ENCODE measurements around the gene AHR. TPM values are rescaled to one million over a fixed set of nuclear protein-coding genes. Genes with fewer than 3 reads are reported as not detected.
A peak's percentile ranks its signal among the peaks of the same experiment; 100 is the strongest.

AHR gene
- total RNA-seq, 5 donors from 2014 or later (not counting 1 experiment from before 2014, with no cell fraction given): 40.2 to 76.4 (median 52.5) TPM

DNA sequence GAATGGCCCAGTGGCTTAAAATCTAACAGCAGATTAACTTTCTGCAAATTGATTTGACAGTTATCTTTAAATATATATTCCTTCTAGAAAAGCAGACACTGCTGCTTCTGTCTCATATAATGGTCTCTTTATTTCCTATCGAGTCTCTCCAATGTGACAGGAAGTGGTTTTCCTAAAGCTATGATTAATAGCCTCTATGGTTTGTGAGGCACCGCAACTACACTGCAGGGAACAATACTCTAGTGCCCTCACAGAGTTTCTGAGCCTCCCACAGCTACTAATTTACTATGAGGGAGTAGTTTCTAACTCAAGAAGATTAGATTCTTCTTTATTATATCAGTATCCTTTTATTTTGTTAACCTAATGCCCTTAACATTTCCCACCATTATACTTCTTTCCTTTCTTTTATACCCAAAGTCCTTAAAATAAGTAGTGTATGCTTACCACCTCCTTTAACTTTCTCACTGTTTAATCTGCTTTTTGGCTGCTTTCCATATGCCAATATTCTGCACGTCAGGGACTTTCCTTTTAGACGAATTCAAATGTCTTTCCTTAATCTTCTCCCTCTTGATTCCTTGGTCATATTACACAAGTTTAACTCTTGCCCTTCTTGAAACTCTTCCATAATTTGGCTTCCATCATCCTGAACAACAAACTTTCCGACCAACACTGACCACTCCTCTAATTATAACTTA is 23.8 kb upstream of the AHR start:
- peaks cover 11% of the 10 kb centered on the region for H3K36me3 Mint-ChIP-seq
- ATAC-seq (replicated peaks in 1 of 4) (peak; percentile 43 to 63 (median 56)), DNase-seq (no peak)
- Histone ChIP-seq H3K4me1 (ENCODE audit: control insufficient read depth in 1 of 2, extremely low read depth in 1 of 2, insufficient read depth in 2 of 2, low read length in 2 of 2) (peaks cover 0 to 4% of the 10 kb centered on the region in 2 experiments), H3K9me3 (peaks cover 1% of the 10 kb centered on the region), H3K27me3 (replicated peaks in 1 of 2; ENCODE audit: control insufficient read depth in 2 of 2, extremely low read depth in 1 of 2, insufficient read depth in 2 of 2, low read length in 1 of 2) (no peaks in the 10 kb centered on the region), H3K36me3 (ENCODE audit: control insufficient read depth in 2 of 2, extremely low read depth in 1 of 2, insufficient read depth in 1 of 2, low read length in 1 of 2) (no peaks in the 10 kb centered on the region), H3K4me3 (ENCODE audit: control insufficient read depth in 1 of 2, extremely low read depth in 1 of 2, low read length in 1 of 2) (no peak overlapping the region), H3K27ac (ENCODE audit: low read length) (no peak overlapping the region)
- ChIA-PET CTCF (no interaction called here), POLR2A (no interaction called here)
- no peak overlapping the region for H3K4me3 Mint-ChIP-seq
- H3K27ac Mint-ChIP-seq: no peak overlapping the region
- 56% methylated on average over 3 of the region's 5 CpGs for WGBS (ENCODE audit: insufficient coverage)
- H3K9me3 Mint-ChIP-seq: peaks cover 3 to 17% (median 8%) of the 10 kb centered on the region in 3 donors
- H3K27me3 Mint-ChIP-seq: no peaks in the 10 kb centered on the region
- peaks cover 12 to 18% (median 14%) of the 10 kb centered on the region in 3 donors for H3K4me1 Mint-ChIP-seq

DNA sequence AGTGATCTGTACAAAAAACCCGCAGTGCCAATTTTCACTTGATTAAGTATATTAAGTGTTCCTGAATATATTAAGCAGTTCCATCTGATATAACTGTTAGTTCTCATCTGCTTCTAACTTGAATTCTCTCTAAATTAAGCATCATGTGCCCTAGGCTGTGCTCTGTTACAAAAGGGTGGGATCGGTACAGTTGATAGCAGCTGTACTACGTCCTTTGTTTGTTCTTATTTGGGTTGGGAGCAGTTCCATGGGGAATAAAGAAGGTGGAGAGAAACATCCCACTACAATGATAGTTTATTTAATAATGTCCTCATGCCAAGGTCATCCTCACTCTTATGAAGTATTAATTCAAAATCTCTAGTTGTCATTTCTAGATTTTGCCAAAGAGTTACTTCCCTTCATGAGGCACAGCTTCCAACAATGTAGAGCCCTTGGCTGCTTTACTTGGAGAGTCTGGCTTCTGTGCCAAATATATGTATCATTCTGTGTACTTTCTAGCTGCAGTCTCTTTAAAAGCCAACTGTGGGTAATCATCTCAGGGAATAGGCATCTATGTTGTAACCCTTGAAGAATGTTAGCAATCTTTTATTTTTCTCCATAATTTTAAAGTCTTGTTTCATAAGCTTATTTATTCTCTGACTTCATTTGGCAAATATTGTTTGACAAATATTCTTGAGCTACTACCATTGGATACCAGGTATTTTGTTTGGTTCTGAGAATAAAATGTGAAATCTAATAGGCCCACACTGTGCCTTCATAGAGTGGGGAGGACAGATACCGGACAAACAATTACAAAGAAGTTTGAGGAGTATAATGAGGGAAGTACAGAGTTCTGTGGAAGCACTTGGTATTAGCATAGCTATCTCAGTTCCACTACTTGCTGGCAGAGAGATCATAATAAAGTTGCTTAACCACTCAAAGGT is 22.4 kb upstream of the AHR start:
- Histone ChIP-seq H3K4me3 (ENCODE audit: control insufficient read depth in 1 of 2, extremely low read depth in 1 of 2, low read length in 1 of 2) (no peak overlapping the region), H3K36me3 (ENCODE audit: control insufficient read depth in 2 of 2, extremely low read depth in 1 of 2, insufficient read depth in 1 of 2, low read length in 1 of 2) (no peaks in the 10 kb centered on the region), H3K4me1 (ENCODE audit: control insufficient read depth in 1 of 2, extremely low read depth in 1 of 2, insufficient read depth in 2 of 2, low read length in 2 of 2) (peaks cover 0 to 4% of the 10 kb centered on the region in 2 experiments), H3K27me3 (replicated peaks in 1 of 2; ENCODE audit: control insufficient read depth in 2 of 2, extremely low read depth in 1 of 2, insufficient read depth in 2 of 2, low read length in 1 of 2) (no peaks in the 10 kb centered on the region), H3K9me3 (no peaks in the 10 kb centered on the region), H3K27ac (ENCODE audit: low read length) (no peak overlapping the region)
- no peak overlapping the region for H3K4me3 Mint-ChIP-seq
- WGBS (ENCODE audit: insufficient coverage): no CpG with 5 or more reads among the region's 4 CpGs
- POLR2A ChIA-PET: no interaction called here
- DNase-seq: no peak
- no peaks in the 10 kb centered on the region for H3K27me3 Mint-ChIP-seq
- H3K4me1 Mint-ChIP-seq: peaks cover 12 to 18% (median 14%) of the 10 kb centered on the region in 3 donors
- ATAC-seq (replicated peaks in 1 of 4): no peak
- peaks cover 0 to 8% (median 5%) of the 10 kb centered on the region in 3 donors for H3K9me3 Mint-ChIP-seq
- peaks cover 9% of the 10 kb centered on the region for H3K36me3 Mint-ChIP-seq
- CTCF ChIA-PET: interaction anchor here in 1 of 2 donors (0.6 kb wide), 1 partner anchor 862 kb away, joined by 6 read pairs; no protein-coding TSS in a partner anchor
- H3K27ac Mint-ChIP-seq: no peak overlapping the region

DNA sequence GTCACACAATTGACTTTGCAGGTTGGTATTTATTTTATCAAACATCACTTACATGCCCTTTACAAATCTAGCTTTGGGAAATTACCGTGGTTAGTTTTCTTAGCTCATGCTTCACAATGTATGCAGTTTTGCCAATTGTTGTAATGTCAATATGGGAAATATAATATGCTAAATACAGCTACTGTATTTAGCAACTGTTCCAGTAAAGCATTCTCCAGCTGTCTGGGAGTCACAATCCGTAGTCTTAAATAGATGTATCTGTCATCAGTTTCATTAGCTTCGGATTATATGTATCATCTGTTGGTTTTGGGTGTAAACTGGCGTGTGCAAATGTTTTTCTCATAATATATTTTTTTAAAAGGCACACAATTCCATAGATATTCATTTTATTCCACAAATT is 19.4 kb upstream of the AHR start:
- ChIA-PET CTCF (no interaction called here), POLR2A (no interaction called here)
- no peaks in the 10 kb centered on the region for H3K9me3 Mint-ChIP-seq
- H3K4me3 Mint-ChIP-seq: no peak overlapping the region
- Histone ChIP-seq H3K27ac (ENCODE audit: low read length) (no peak overlapping the region), H3K4me3 (ENCODE audit: control insufficient read depth in 1 of 2, extremely low read depth in 1 of 2, low read length in 1 of 2) (no peak overlapping the region), H3K9me3 (no peaks in the 10 kb centered on the region), H3K36me3 (ENCODE audit: control insufficient read depth in 2 of 2, extremely low read depth in 1 of 2, insufficient read depth in 1 of 2, low read length in 1 of 2) (no peaks in the 10 kb centered on the region), H3K27me3 (replicated peaks in 1 of 2; ENCODE audit: control insufficient read depth in 2 of 2, extremely low read depth in 1 of 2, insufficient read depth in 2 of 2, low read length in 1 of 2) (no peaks in the 10 kb centered on the region), H3K4me1 (ENCODE audit: control insufficient read depth in 1 of 2, extremely low read depth in 1 of 2, insufficient read depth in 2 of 2, low read length in 2 of 2) (peaks cover 0 to 4% of the 10 kb centered on the region in 2 experiments)
- H3K27me3 Mint-ChIP-seq: no peaks in the 10 kb centered on the region
- DNase-seq (no peak), ATAC-seq (replicated peaks in 1 of 4) (no peak)
- H3K4me1 Mint-ChIP-seq: peaks cover 12 to 15% (median 13%) of the 10 kb centered on the region in 3 donors
- H3K36me3 Mint-ChIP-seq: peaks cover 11% of the 10 kb centered on the region
- no peak overlapping the region for H3K27ac Mint-ChIP-seq
- no CpG with 5 or more reads among the region's 4 CpGs for whole genome bisulfite sequencing (ENCODE audit: insufficient coverage)

DNA sequence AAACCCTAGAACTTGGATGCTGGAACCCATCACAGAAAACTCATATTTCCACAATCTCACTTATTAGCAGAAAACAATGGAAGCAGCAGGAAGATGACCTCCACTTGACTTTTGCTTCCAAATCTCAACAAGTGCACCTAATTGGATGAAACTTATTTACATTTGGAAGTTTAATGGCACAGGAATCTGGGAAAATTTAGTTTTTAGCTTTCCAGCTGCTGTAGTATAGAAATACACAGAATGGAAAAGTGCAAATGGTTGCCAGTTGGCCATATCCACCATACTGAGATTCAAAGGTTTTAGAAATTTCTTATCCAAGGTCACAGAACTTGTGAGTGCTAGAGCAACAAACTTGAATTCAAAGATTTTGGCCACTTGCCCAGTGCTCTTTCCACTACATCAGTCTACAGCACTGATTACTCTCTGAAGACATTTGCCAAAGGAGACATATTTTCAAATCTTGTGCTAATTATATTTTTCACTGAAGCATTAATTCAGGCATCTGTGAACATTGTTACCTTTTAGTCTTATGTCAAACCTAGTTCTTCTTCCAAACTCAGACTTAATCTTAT is 9.3 kb upstream of the AHR start:
- H3K4me1 ChIP-seq (ENCODE audit: control insufficient read depth in 1 of 2, extremely low read depth in 1 of 2, insufficient read depth in 2 of 2, low read length in 2 of 2): no peaks in the 10 kb centered on the region
- no peaks in the 10 kb centered on the region for H3K36me3 ChIP-seq (ENCODE audit: control insufficient read depth in 2 of 2, extremely low read depth in 1 of 2, insufficient read depth in 1 of 2, low read length in 1 of 2)
- Mint-ChIP-seq H3K4me3 (no peak overlapping the region), H3K27ac (no peak overlapping the region), H3K36me3 (peaks cover 11% of the 10 kb centered on the region), H3K27me3 (no peaks in the 10 kb centered on the region), H3K9me3 (no peaks in the 10 kb centered on the region), H3K4me1 (no peaks in the 10 kb centered on the region)
- no peak overlapping the region for H3K27ac ChIP-seq (ENCODE audit: low read length)
- H3K27me3 ChIP-seq (replicated peaks in 1 of 2; ENCODE audit: control insufficient read depth in 2 of 2, extremely low read depth in 1 of 2, insufficient read depth in 2 of 2, low read length in 1 of 2): no peaks in the 10 kb centered on the region
- DNase-seq (no peak), ATAC-seq (replicated peaks in 1 of 4) (no peak)
- CTCF ChIA-PET: interaction anchor here in 1 of 2 donors (1.2 kb wide), 1 partner anchor 9 kb away, joined by 3 read pairs; no protein-coding TSS in a partner anchor
- H3K4me3 ChIP-seq (ENCODE audit: control insufficient read depth in 1 of 2, extremely low read depth in 1 of 2, low read length in 1 of 2): no peak overlapping the region
- no peaks in the 10 kb centered on the region for H3K9me3 ChIP-seq
- POLR2A ChIA-PET: no interaction called here

DNA sequence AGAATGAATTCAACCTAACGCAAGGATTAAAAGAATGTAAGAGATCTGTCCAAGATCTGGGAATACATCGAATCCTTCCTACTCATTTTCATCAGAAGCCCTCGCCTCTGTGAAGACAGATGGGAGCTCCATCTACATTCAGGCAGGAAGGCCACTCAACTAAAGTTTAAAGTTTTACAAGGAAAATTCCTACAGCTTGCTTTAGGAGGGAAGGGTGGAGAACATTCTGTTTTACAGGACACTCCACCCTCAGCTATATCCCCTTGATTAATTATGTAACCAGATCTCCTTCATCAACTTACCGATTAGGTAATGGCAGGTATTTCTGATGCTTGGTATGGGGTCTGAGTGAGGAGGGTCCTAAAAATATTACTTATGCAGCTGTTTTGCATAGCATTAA is 5.6 kb upstream of the AHR start:
- Histone ChIP-seq H3K36me3 (ENCODE audit: control insufficient read depth in 2 of 2, extremely low read depth in 1 of 2, insufficient read depth in 1 of 2, low read length in 1 of 2) (no peaks in the 10 kb centered on the region), H3K27ac (ENCODE audit: low read length) (no peak overlapping the region), H3K4me1 (ENCODE audit: control insufficient read depth in 1 of 2, extremely low read depth in 1 of 2, insufficient read depth in 2 of 2, low read length in 2 of 2) (peaks cover 0 to 4% of the 10 kb centered on the region in 2 experiments), H3K9me3 (no peaks in the 10 kb centered on the region), H3K27me3 (replicated peaks in 1 of 2; ENCODE audit: control insufficient read depth in 2 of 2, extremely low read depth in 1 of 2, insufficient read depth in 2 of 2, low read length in 1 of 2) (no peaks in the 10 kb centered on the region), H3K4me3 (ENCODE audit: control insufficient read depth in 1 of 2, extremely low read depth in 1 of 2, low read length in 1 of 2) (no peak overlapping the region)
- Mint-ChIP-seq H3K4me1 (peaks cover 9 to 11% (median 10%) of the 10 kb centered on the region in 3 donors), H3K4me3 (no peak overlapping the region), H3K27me3 (no peaks in the 10 kb centered on the region), H3K9me3 (peaks cover 0 to 5% (median 0%) of the 10 kb centered on the region in 3 donors), H3K27ac (no peak overlapping the region), H3K36me3 (no peaks in the 10 kb centered on the region)
- DNase-seq (no peak), ATAC-seq (replicated peaks in 1 of 4) (no peak)
- ChIA-PET CTCF (interaction anchor here in 1 of 2 donors (1.2 kb wide), 1 partner anchor 9 kb away, joined by 3 read pairs; no protein-coding TSS in a partner anchor), POLR2A (no interaction called here)
- whole genome bisulfite sequencing (ENCODE audit: insufficient coverage): no CpG with 5 or more reads among the region's 4 CpGs

DNA sequence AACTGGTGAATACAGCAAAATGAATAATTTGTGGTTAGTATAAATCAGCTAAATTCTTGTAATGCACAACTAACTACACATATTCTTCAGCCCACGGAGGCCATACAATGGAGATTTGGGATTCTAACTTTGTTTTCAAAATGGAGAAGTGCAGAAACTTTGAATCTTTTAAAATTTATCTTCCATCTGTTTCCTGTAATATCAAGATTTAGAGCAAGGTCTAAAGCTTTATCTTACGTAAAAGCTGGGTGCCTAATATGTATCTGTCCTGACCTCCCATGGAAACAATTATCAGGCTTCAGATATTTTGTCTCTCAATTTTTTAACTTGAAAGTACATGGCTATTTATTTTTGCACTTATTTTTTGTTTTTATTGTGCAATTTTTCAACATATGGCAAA is 5.0 kb upstream of the AHR start:
- no peak overlapping the region for H3K27ac Mint-ChIP-seq
- Histone ChIP-seq H3K27me3 (replicated peaks in 1 of 2; ENCODE audit: control insufficient read depth in 2 of 2, extremely low read depth in 1 of 2, insufficient read depth in 2 of 2, low read length in 1 of 2) (no peaks in the 10 kb centered on the region), H3K27ac (ENCODE audit: low read length) (no peak overlapping the region), H3K9me3 (no peaks in the 10 kb centered on the region), H3K4me3 (ENCODE audit: control insufficient read depth in 1 of 2, extremely low read depth in 1 of 2, low read length in 1 of 2) (no peak overlapping the region), H3K36me3 (ENCODE audit: control insufficient read depth in 2 of 2, extremely low read depth in 1 of 2, insufficient read depth in 1 of 2, low read length in 1 of 2) (no peaks in the 10 kb centered on the region), H3K4me1 (ENCODE audit: control insufficient read depth in 1 of 2, extremely low read depth in 1 of 2, insufficient read depth in 2 of 2, low read length in 2 of 2) (peaks cover 3 to 4% of the 10 kb centered on the region in 2 experiments)
- H3K4me3 Mint-ChIP-seq: no peak overlapping the region
- H3K4me1 Mint-ChIP-seq: peaks cover 13 to 16% (median 15%) of the 10 kb centered on the region in 3 donors
- no peaks in the 10 kb centered on the region for H3K36me3 Mint-ChIP-seq
- H3K27me3 Mint-ChIP-seq: no peaks in the 10 kb centered on the region
- DNase-seq (no peak), ATAC-seq (replicated peaks in 1 of 4) (no peak)
- ChIA-PET POLR2A (no interaction called here), CTCF (interaction anchor here (0.6 to 1.2 kb wide), 2 partner anchors 8 to 63 kb away, joined by 3 read pairs; no protein-coding TSS in a partner anchor)
- peaks cover 0 to 5% (median 0%) of the 10 kb centered on the region in 3 donors for H3K9me3 Mint-ChIP-seq
- no CpG with 5 or more reads among the region's 2 CpGs for WGBS (ENCODE audit: insufficient coverage)

All from T-cell (primary cell).